Keratinocyte (primary cell): ENCODE data around the gene IFI30.

Experiments used
- CTCF ChIP-seq, 3 experiments: IDR thresholded peaks in 1 of 3; conservative IDR thresholded peaks in 1 of 3; optimal IDR thresholded peaks in 1 of 3; 2 replicates in 2 of 3; 3 replicates in 1 of 3; pipeline versions ENCODE3 to v1.5.1; 2011; ENCODE audit warnings: low read length in 3 of 3, mild to moderate bottlenecking in 3 of 3, moderate library complexity in 2 of 3, control low read depth in 1 of 3, inconsistent platforms in 1 of 3; ENCODE audit not compliant: insufficient read depth in 2 of 3; ENCODE audit errors: extremely low read depth in 1 of 3
- EZH2 ChIP-seq: IDR thresholded peaks from one replicate; pipeline ENCODE4 v1.6.1; 2012; ENCODE audit warnings: inconsistent platforms, mild to moderate bottlenecking, low read length, moderate library complexity

- no peak for TF ChIP-seq CTCF (optimal IDR thresholded peaks at IDR 0.05 in 1 of 3, IDR thresholded peaks at IDR 0.05 in 1 of 3, conservative IDR thresholded peaks at IDR 0.05 in 1 of 3; ENCODE audit: extremely low read depth in 1 of 3, insufficient read depth in 2 of 3, low read length in 3 of 3)
- no peak for TF ChIP-seq EZH2
Observed at GRCh38 chr19:18153556-18154134, 20.0 kb upstream of the IFI30 start.
